ENCODE results near the gene YDJC.

DNA sequence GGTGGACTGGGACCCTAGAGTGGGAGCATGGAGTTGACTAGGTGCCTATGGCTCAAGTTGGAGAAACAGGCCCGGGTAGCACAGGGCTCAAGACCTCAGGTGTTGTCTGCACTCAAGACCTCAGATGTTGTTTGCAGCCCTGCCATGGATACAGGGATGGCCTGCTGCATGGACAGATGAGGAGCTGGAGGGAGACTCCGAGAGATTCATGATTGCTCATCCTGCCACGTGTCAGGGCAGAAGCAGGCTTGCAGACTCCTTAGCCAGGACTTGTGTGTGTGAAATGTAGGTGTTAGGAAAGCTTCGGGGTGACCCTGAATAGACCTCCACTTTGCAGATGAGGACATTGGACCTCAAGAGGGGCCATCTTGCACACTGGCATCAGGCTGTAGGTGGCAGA, 3.7 kb upstream of the YDJC start:
- TF ChIP-seq, protein P1, sequence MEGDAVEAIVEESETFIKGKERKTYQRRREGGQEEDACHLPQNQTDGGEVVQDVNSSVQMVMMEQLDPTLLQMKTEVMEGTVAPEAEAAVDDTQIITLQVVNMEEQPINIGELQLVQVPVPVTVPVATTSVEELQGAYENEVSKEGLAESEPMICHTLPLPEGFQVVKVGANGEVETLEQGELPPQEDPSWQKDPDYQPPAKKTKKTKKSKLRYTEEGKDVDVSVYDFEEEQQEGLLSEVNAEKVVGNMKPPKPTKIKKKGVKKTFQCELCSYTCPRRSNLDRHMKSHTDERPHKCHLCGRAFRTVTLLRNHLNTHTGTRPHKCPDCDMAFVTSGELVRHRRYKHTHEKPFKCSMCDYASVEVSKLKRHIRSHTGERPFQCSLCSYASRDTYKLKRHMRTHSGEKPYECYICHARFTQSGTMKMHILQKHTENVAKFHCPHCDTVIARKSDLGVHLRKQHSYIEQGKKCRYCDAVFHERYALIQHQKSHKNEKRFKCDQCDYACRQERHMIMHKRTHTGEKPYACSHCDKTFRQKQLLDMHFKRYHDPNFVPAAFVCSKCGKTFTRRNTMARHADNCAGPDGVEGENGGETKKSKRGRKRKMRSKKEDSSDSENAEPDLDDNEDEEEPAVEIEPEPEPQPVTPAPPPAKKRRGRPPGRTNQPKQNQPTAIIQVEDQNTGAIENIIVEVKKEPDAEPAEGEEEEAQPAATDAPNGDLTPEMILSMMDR (IDR thresholded peaks at IDR 0.05; ENCODE audit: low read depth, low read length) = no peak
- no peak for TF ChIP-seq EZH2phosphoT487 (IDR thresholded peaks at IDR 0.05; ENCODE audit: low read depth)

Measured in OCI-LY3 (cell line).